B cell (primary cell): ENCODE measurements around the gene IL31RA.

ENCODE experiments used
- EZH2 ChIP-seq: IDR thresholded peaks from 2 replicates; pipeline ENCODE4 v1.6.1; 2012; ENCODE audit warnings: borderline replicate concordance, low read depth, mild to moderate bottlenecking, moderate library complexity, low read length; ENCODE audit not compliant: insufficient read depth, poor library complexity, severe bottlenecking
- TF ChIP-seq, protein P1 (sequence below): fragments of 200-600 bp; IDR thresholded peaks from one replicate; pipeline ENCODE4 v1.8.0; 2022; ENCODE audit warnings: antibody characterized with exemption, mild to moderate bottlenecking

- no peak for TF ChIP-seq EZH2
- TF ChIP-seq, protein P1, sequence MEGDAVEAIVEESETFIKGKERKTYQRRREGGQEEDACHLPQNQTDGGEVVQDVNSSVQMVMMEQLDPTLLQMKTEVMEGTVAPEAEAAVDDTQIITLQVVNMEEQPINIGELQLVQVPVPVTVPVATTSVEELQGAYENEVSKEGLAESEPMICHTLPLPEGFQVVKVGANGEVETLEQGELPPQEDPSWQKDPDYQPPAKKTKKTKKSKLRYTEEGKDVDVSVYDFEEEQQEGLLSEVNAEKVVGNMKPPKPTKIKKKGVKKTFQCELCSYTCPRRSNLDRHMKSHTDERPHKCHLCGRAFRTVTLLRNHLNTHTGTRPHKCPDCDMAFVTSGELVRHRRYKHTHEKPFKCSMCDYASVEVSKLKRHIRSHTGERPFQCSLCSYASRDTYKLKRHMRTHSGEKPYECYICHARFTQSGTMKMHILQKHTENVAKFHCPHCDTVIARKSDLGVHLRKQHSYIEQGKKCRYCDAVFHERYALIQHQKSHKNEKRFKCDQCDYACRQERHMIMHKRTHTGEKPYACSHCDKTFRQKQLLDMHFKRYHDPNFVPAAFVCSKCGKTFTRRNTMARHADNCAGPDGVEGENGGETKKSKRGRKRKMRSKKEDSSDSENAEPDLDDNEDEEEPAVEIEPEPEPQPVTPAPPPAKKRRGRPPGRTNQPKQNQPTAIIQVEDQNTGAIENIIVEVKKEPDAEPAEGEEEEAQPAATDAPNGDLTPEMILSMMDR: no peak
Measured at GRCh38 chr5:55866934-55867333, 15.8 kb downstream of the IL31RA start.
